Activated naive CD4-positive, alpha-beta T cell treated with anti-CD3 and anti-CD28 coated beads, Interleukin-2, amount 50 U/mL, for 72 hours (primary cell): Measurements from ENCODE around the gene ETNK1. TPM values are rescaled to one million over a fixed set of nuclear protein-coding genes. Genes with fewer than 3 reads are reported as not detected.
"Not testable (repeated sequence)": the region's sequence is repeated elsewhere in the genome, so short reads cannot be mapped to it uniquely, and the experiment has no call there.

Experiments
- ATAC-seq, 2 donors: fragments of 150-1000 bp; cut with Tn5 transposase; 2 replicates each; pipeline ENCODE4 v1.10.0; 2021; ENCODE audit warnings: mild to moderate bottlenecking in 2 of 2, moderate library complexity in 2 of 2
- DNase-seq, 2 donors: peaks; one replicate each; pipeline ENCODE4 v3.0.0; 2021 to 2022; ENCODE audit warnings: low spot score in 2 of 2
- H3K27ac Mint-ChIP-seq, 2 donors: one replicate each; pipeline ENCODE4 v1.8.0; 2022; ENCODE audit warnings: mild to moderate bottlenecking in 2 of 2, mixed read lengths in 2 of 2
- H3K36me3 Mint-ChIP-seq, 2 donors: one replicate each; pipeline ENCODE4 v1.8.0; 2022; ENCODE audit warnings: mixed read lengths in 2 of 2
- H3K9me3 Mint-ChIP-seq, 2 donors: one replicate each; pipeline ENCODE4 v1.8.0; 2022; ENCODE audit warnings: mixed read lengths in 2 of 2
- total RNA-seq, 2 donors: library from RNA; stranded (reverse); gene quantifications; one replicate each; pipeline ENCODE4 v1.2.3, GENCODE V29; 2022

ETNK1 gene
- total RNA-seq, 2 donors from 2014 or later = 66.5 to 67.2 TPM

GRCh38 chr12:22665476-22665875, 40.5 kb downstream of the ETNK1 start:
- ATAC-seq (no peak), DNase-seq (no peak)
- Mint-ChIP-seq H3K9me3 (no peaks in the 10 kb centered on the region), H3K36me3 (peaks cover 0 to 6% of the 10 kb centered on the region in 2 donors), H3K27ac (no peak overlapping the region)

- Mint-ChIP-seq H3K27ac (no peak overlapping the region), H3K9me3 (no peaks in the 10 kb centered on the region), H3K36me3 (no peaks in the 10 kb centered on the region)
- DNase-seq (no peak), ATAC-seq (no peak)
Measured at GRCh38 chr12:22667122-22667521, 42.2 kb downstream of the ETNK1 start.

GRCh38 chr12:22668441-22668840, 43.5 kb downstream of the ETNK1 start:
- Mint-ChIP-seq H3K27ac (no peak overlapping the region), H3K36me3 (no peaks in the 10 kb centered on the region), H3K9me3 (no peaks in the 10 kb centered on the region)
- DNase-seq (no peak), ATAC-seq (no peak)

DNA sequence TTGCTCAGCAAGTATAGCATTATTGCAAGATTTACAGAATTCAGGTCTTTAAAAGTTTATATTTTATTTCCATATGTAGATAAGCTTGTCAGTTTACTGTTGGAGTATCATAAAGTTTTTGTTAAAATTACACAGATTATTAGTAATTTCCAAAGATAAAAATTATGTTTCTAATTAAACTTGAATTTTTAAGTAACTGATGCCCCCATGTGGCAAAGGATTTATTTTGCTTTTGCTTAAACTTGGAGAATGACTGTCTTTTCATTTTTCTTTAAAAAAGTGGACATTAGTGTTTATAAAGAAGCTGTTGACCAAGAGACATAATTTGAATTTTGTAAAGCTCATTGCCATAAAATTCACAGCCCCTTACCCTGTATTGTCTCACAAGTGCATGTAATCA, 45.8 kb downstream of the ETNK1 start:
- no peak for ATAC-seq
- Mint-ChIP-seq H3K27ac (no peak overlapping the region), H3K36me3 (peaks cover 0 to 4% of the 10 kb centered on the region in 2 donors), H3K9me3 (no peaks in the 10 kb centered on the region)
- no peak for DNase-seq

DNA sequence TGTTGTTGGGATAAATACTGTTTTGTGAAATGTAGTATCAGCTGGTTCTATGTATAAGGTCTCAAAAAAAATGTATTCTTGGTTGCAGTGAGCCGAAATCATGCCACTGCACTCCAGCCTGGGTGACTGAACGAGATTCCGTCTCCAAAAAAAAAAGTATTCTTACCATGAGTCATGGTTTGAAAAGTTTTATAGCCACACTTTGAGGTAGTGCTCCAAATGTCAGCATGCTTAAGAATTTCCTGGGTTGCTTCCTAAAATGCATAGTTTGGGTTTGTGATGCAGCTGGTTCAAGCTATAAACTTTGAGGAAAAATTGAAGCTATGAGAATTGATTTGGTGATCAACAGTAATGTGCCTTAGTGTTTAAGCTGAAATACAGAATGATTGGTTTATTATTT, 48.0 kb downstream of the ETNK1 start:
- DNase-seq (no peak), ATAC-seq (no peak)
- no peaks in the 10 kb centered on the region for H3K9me3 Mint-ChIP-seq
- no peak overlapping the region for H3K27ac Mint-ChIP-seq
- peaks cover 18 to 21% of the 10 kb centered on the region in 2 donors for H3K36me3 Mint-ChIP-seq

DNA sequence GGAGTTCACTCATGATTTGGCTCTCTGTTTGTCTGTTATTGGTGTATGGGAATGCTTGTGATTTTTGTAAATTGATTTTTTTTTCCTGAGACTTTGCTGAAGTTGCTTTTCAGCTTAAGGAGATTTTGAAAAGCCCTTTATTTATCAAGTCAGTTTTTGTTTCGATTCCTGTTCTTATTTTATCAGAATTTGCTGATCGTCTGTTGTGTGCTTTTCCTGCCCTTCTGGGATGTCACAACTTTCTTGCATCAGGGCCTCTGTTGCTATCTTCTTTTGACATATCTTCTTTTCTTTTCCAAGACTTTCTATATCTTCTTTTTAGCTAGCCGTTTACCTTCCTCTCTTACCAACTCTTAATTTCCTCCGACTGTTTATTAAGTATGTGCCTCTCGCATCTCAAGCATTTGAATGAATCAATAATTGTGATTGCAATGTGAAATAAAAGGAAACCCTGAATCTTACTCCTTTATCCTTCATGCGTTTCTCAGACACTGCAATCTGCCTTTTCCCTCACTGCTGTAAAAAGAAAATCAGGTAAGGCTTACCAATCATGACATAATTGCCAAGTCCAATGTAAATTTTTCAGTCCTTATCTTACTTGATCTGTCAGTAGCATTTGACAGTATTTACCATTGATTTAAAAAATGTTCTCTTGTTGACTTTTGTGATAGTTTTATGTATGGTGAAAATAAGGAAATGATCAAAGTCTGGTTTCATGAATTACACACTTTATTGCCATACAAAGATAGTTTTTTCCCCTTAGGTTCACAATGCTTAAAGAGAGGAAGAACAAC, 53.0 kb downstream of the ETNK1 start:
- Mint-ChIP-seq H3K36me3 (peaks cover 28 to 38% of the 10 kb centered on the region in 2 donors), H3K9me3 (no peaks in the 10 kb centered on the region), H3K27ac (no peak overlapping the region)
- ATAC-seq = no peak
- DNase-seq = no peak

GRCh38 chr12:22682663-22683062, 57.7 kb downstream of the ETNK1 start:
- Mint-ChIP-seq H3K9me3 (no peaks in the 10 kb centered on the region), H3K36me3 (peaks cover 13 to 26% of the 10 kb centered on the region in 2 donors), H3K27ac (no peak overlapping the region)
- DNase-seq (no peak), ATAC-seq (no peak)

GRCh38 chr12:22683131-22683530, 58.2 kb downstream of the ETNK1 start:
- no peaks in the 10 kb centered on the region for H3K9me3 Mint-ChIP-seq
- ATAC-seq = no peak
- H3K36me3 Mint-ChIP-seq = peaks cover 8 to 21% of the 10 kb centered on the region in 2 donors
- DNase-seq = no peak
- no peak overlapping the region for H3K27ac Mint-ChIP-seq

DNA sequence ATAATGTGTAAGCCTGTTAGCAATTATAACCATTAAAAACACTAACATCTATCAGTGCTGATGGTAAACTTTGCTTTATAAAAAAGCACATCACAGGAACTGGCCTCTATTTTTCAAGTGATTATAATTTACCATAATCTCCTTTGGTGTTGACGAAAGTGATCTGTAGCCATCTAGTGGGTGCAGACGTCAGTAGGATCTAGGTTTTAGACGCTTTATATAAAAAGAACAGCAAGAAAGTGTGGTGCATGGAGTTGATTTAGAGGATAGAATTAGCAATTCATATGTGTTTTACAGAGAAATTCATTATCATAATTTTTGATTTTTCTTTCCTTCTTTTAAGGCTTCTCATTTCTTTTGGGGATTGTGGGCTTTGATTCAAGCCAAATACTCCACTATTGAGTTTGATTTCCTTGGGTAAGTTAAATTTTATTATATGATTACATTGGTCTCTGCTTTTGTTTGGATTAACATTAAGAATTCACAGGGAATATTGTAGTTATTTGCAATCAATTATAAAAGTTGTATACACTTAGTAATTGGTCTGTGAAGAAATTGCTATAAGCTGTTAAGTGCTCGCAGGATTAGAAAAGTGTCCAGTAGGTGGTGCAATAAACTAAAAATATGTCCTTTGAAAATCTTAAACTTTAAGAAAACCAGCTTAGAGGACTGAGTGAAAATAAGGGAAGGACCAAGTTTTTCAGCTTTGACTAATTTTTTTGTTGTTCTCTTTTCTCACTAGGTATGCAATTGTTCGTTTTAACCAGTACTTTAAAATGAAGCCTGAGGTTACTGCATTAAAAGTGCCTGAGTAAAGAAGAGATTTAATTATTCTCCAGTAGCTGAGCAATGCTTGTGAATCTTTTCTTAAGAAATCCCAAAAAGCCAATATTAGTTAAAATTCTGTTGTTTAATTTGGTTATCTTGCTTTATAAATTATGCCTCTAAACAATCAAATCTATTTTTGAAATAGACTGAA, 59.5 kb downstream of the ETNK1 start:
- Mint-ChIP-seq H3K9me3 (no peaks in the 10 kb centered on the region), H3K27ac (no peak overlapping the region), H3K36me3 (peaks cover 0 to 8% of the 10 kb centered on the region in 2 donors)
- no peak for ATAC-seq
- no peak for DNase-seq

DNA sequence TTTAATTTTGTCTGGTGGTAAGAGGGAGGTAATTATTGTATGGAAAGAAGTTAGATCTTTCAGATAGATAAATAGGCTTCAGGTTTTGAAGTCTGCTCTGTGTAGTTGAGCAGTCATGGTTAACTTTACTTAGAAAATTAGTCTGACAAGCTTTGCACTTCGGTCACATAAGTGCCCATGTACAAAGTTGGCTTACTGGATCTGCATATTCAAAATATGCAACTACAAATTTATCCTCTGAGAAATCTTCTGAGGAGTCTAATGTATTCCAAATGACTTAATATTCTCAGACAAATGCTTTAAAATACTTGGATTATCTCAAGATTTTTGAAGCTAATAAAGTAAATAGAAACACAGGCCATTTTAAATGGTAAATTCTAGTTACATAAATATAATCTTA, 61.2 kb downstream of the ETNK1 start:
- DNase-seq = no peak
- Mint-ChIP-seq H3K27ac (no peak overlapping the region), H3K36me3 (peaks cover 0 to 6% of the 10 kb centered on the region in 2 donors), H3K9me3 (no peaks in the 10 kb centered on the region)
- no peak for ATAC-seq

DNA sequence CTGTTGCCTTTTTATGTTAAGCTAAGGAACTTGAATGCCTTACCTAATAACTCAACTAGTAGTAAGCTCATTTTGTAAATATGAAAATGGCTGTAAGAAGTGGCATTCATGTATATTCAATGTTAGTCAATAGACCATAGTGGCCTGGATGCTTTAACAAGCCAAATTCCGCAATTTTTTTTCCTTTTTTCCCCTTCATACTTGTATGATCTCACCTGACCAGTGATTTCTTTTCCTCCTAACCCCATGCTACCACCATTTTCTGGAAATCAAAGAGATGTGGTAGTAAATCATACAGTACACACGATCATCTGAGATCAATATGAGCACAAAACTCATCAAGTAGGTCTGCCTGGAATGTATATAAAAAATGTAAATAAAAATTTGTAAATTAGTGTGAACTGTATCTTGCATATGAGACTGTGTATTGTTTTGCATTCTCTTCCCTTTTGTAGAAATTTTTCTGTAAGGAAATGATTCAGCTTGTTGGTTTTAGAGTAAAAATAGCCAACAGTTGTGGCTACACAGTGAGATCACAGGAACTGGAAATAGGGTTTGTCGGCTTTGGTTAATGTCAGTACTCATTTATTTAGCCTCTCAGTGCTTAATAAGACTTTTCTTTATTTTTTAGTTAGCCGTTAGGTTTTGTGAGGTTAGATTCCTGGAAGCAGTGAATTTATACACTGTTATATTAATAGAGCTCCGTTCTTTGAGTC, 62.5 kb downstream of the ETNK1 start:
- ATAC-seq (peak; percentile 72 to 76), DNase-seq (no peak)
- Mint-ChIP-seq H3K36me3 (peaks cover 0 to 11% of the 10 kb centered on the region in 2 donors), H3K9me3 (peaks cover 0 to 5% of the 10 kb centered on the region in 2 donors), H3K27ac (peak overlapping the region in 1 of 2 donors; percentile 44)

GRCh38 chr12:22689876-22690275, 64.9 kb downstream of the ETNK1 start:
- Mint-ChIP-seq H3K36me3 (peaks cover 0 to 12% of the 10 kb centered on the region in 2 donors), H3K9me3 (peaks cover 0 to 5% of the 10 kb centered on the region in 2 donors), H3K27ac (no peak overlapping the region)
- DNase-seq (no peak), ATAC-seq (no peak)

- H3K36me3 Mint-ChIP-seq = peaks cover 0 to 6% of the 10 kb centered on the region in 2 donors
- DNase-seq (no peak), ATAC-seq (no peak)
- H3K9me3 Mint-ChIP-seq = peaks cover 0 to 5% of the 10 kb centered on the region in 2 donors
- H3K27ac Mint-ChIP-seq = no peak overlapping the region
Measured at GRCh38 chr12:22691319-22691718, 66.3 kb downstream of the ETNK1 start.

GRCh38 chr12:22692467-22692866, 67.5 kb downstream of the ETNK1 start:
- H3K9me3 Mint-ChIP-seq, H3K27ac Mint-ChIP-seq, DNase-seq, H3K36me3 Mint-ChIP-seq, ATAC-seq: not testable (repeated sequence)

GRCh38 chr12:22692964-22693555, 68.1 kb downstream of the ETNK1 start:
- Mint-ChIP-seq H3K9me3 (peaks cover 0 to 5% of the 10 kb centered on the region in 2 donors), H3K36me3 (peaks cover 0 to 6% of the 10 kb centered on the region in 2 donors), H3K27ac (no peak overlapping the region)
- ATAC-seq = peak in 1 of 2 donors; percentile 35
- no peak for DNase-seq

DNA sequence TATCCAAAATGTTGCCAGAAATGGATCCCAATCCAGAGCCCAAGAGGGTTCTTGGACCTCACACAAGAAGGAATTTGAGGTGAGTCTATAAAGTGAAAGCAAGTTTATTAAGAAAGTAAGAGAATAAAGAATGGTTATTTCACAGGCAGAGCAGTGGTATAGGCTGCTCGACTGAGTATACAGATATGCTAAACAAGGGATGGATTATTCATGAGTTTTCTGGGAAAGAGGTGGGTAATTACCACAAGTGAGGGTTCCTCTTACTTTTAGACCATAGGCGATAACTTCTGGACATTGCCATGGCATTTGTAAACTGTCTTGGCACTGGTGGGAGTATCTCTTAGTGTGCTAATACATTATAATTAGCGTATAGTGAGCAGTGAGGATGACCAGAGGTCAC, 73.6 kb downstream of the ETNK1 start:
- no peaks in the 10 kb centered on the region for H3K9me3 Mint-ChIP-seq
- no peak overlapping the region for H3K27ac Mint-ChIP-seq
- no peaks in the 10 kb centered on the region for H3K36me3 Mint-ChIP-seq
- ATAC-seq (no peak), DNase-seq (no peak)
